Hepatocyte (in vitro differentiated cells): Measurements from ENCODE around the gene HMOX1. TPM values are rescaled to one million over a fixed set of nuclear protein-coding genes. Genes with fewer than 3 reads are reported as not detected.

Experiments used
- DNase-seq: peaks from one replicate; pipeline ENCODE4 v3.0.0-alpha.2; 2016; ENCODE audit warnings: low spot score
- H2AFZ ChIP-seq: fragments of 200-600 bp; sonication (generic); 2 replicates; pipeline ENCODE4 v1.6.0; 2016; ENCODE audit warnings: antibody characterized with exemption, mild to moderate bottlenecking
- H3K27ac ChIP-seq: fragments of 200-600 bp; sonication (generic); 2 replicates; pipeline ENCODE4 v1.5.1; 2016; ENCODE audit warnings: mild to moderate bottlenecking
- H3K27me3 ChIP-seq: fragments of 200-600 bp; sonication (generic); 2 replicates; pipeline ENCODE4 v1.6.1; 2016
- H3K36me3 ChIP-seq: fragments of 200-600 bp; sonication (generic); replicated peaks from 2 replicates; pipeline ENCODE4 v1.5.1; 2016; ENCODE audit warnings: low read depth; ENCODE audit not compliant: insufficient read depth
- H3K4me1 ChIP-seq: fragments of 200-600 bp; sonication (generic); 2 replicates; pipeline ENCODE4 v1.5.1; 2016; ENCODE audit warnings: mild to moderate bottlenecking, moderate library complexity; ENCODE audit not compliant: insufficient read depth
- H3K4me2 ChIP-seq: fragments of 200-600 bp; sonication (generic); 2 replicates; pipeline ENCODE4 v1.6.0; 2016
- H3K4me3 ChIP-seq: fragments of 200-600 bp; sonication (generic); 2 replicates; pipeline ENCODE4 v1.5.1; 2016; ENCODE audit warnings: mild to moderate bottlenecking
- H3K79me2 ChIP-seq: fragments of 200-600 bp; sonication (generic); 2 replicates; pipeline ENCODE4 v1.6.0; 2017; ENCODE audit warnings: mild to moderate bottlenecking
- H3K9me2 ChIP-seq: fragments of 200-600 bp; sonication (generic); replicated peaks from 2 replicates; pipeline ENCODE4 v1.6.0; 2017; ENCODE audit warnings: mild to moderate bottlenecking; ENCODE audit not compliant: insufficient read depth
- H3K9me3 ChIP-seq: fragments of 200-600 bp; sonication (generic); 2 replicates; pipeline ENCODE4 v1.5.1; 2016; ENCODE audit warnings: low read depth, mild to moderate bottlenecking
- H4K20me1 ChIP-seq: fragments of 200-600 bp; sonication (generic); 2 replicates; pipeline ENCODE4 v1.6.0; 2016; ENCODE audit warnings: mild to moderate bottlenecking; ENCODE audit not compliant: insufficient read depth, poor library complexity, severe bottlenecking
- EZH2 ChIP-seq: fragments of 200-600 bp; sonication (generic); IDR thresholded peaks from 2 replicates; pipeline ENCODE4 v1.6.1; 2016; ENCODE audit warnings: antibody characterized with exemption, mild to moderate bottlenecking, borderline replicate concordance
- EZH2phosphoT487 ChIP-seq: fragments of 200-600 bp; sonication (generic); IDR thresholded peaks from one replicate; pipeline ENCODE4 v1.6.1; 2018; ENCODE audit warnings: antibody characterized with exemption, mild to moderate bottlenecking, low read depth, moderate library complexity; ENCODE audit not compliant: unreplicated experiment, severe bottlenecking
- WGBS: methylation state at CpG from one replicate; pipeline ENCODE4 v1.1.6; 2016; ENCODE audit warnings: low lambda C conversion rate; ENCODE audit errors: missing lambda C conversion rate; 5-methylcytosine and 5-hydroxymethylcytosine counted together
- polyA plus RNA-seq: library from polyadenylated mRNA; unstranded; fragments of >200 nt; fragmentation: Nextera tagmentation; extraction: Ambion mirVana; gene quantifications from 2 replicates; pipeline ENCODE4 v1.2.1, GENCODE V29; 2016
- total RNA-seq: library from RNA; depleted of rRNA; stranded (reverse); fragments of >200 nt; gene quantifications from 2 replicates; pipeline ENCODE4 v1.2.3, GENCODE V29; 2014
- TF ChIP-seq, protein P1 (sequence below): fragments of 200-600 bp; sonication (generic); IDR thresholded peaks from 2 replicates; pipeline ENCODE4 v1.5.1; 2016; ENCODE audit warnings: antibody characterized with exemption, mild to moderate bottlenecking; ENCODE audit not compliant: poor library complexity

HMOX1 gene
- total and polyA plus RNA-seq, 2 experiments from 2014 or later: 43.8 to 58.6 TPM

DNA sequence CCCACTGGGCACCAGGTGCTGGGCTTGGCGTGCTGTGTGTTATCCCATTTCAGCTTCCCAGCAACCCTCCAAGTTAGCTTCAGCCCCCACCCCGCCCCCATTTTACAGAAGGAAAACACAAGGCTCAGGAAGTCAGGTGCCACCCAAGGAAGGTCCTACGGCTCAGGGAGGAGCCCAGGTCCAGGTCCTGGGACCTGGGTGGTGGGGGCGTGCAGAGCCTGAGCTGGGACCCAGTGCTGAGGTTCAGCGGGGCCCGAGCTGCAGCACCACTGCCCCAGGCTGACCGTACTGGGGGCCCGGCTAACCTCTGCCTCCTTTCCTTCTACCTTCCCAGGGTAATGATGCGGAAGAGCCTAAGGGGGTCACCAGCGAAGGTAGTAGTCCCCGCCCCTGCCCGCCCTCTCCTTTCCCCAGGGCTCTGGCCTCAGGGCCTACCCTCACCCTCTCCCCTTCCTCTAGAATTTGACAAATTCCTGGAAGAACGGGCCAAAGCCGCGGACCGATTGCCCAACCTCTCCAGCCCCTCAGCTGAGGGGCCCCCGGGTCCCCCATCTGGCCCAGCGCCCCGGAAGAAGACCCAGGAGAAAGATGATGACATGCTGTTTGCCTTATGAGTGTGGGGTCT, 34.2 kb upstream of the HMOX1 start:
- Histone ChIP-seq H3K4me1 (peaks cover 19% of the 10 kb centered on the region), H3K9me2 (no peaks in the 10 kb centered on the region), H3K9me3 (no peaks in the 10 kb centered on the region), H2AFZ (no peak overlapping the region), H3K36me3 (no peaks in the 10 kb centered on the region), H3K4me3 (no peak overlapping the region), H4K20me1 (no peaks in the 10 kb centered on the region), H3K27me3 (no peaks in the 10 kb centered on the region), H3K27ac (no peak overlapping the region), H3K4me2 (no peak overlapping the region), H3K79me2 (no peaks in the 10 kb centered on the region)
- no peak for DNase-seq
- WGBS: 95% methylated on average over 19 of the region's 19 CpGs
- TF ChIP-seq EZH2 (no peak), EZH2phosphoT487 (no peak)
- TF ChIP-seq, protein P1, sequence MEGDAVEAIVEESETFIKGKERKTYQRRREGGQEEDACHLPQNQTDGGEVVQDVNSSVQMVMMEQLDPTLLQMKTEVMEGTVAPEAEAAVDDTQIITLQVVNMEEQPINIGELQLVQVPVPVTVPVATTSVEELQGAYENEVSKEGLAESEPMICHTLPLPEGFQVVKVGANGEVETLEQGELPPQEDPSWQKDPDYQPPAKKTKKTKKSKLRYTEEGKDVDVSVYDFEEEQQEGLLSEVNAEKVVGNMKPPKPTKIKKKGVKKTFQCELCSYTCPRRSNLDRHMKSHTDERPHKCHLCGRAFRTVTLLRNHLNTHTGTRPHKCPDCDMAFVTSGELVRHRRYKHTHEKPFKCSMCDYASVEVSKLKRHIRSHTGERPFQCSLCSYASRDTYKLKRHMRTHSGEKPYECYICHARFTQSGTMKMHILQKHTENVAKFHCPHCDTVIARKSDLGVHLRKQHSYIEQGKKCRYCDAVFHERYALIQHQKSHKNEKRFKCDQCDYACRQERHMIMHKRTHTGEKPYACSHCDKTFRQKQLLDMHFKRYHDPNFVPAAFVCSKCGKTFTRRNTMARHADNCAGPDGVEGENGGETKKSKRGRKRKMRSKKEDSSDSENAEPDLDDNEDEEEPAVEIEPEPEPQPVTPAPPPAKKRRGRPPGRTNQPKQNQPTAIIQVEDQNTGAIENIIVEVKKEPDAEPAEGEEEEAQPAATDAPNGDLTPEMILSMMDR: no peak

DNA sequence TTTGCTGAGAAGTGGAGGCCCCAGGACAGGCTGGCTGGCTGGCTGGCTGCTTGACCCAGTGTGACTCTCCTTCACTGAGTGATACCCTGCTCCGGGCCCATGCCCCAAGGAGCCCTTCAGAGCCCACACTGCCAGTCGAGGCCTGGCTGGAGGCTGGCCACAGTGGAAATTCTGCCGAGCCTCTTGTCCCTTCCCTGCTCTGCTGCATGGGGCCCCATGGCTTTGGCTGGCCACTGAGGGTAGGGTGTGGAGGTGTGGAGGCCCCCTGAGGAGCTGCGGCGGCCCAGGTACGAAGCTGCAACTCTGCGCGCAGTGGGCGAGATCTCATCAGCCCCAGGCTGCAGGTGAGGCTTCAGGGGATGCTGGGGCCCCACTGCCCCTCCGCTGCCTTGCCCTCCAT, 33.4 kb upstream of the HMOX1 start:
- WGBS: 95% methylated on average over 10 of the region's 10 CpGs
- Histone ChIP-seq H3K4me1 (peaks cover 21% of the 10 kb centered on the region), H3K36me3 (no peaks in the 10 kb centered on the region)

DNA sequence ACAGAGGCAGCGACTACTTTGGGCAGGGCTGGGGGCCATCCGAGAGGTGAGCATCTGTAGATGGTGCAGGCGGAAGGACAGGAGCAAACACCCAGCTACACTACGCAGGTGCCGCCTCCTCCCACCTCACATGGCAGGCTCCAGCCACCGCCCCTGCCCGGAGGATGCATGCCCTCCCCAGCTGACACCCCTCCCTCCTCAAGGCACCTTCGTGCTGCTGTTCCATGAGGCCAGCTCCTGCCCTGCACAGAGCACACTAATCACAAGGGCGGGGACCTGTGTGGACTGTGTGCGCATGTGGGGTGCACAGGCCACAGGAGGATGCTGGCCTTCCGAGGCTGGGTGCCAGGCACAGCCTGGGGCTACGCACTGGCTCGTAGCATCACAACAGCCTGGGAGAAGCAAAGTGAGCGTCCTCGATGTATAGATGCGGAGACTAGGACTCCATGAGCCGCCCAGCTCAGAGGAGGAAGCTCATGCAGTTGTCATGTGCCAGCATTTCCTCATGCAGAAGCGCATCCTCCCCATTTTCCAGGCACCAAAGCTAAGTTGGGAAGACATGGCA, 32.8 kb upstream of the HMOX1 start:
- Histone ChIP-seq H4K20me1 (no peaks in the 10 kb centered on the region), H3K4me2 (no peak overlapping the region)

More for the DNA sequence above, 33.4 kb upstream of the HMOX1 start:
- Histone ChIP-seq H2AFZ (no peak overlapping the region), H3K9me3 (no peaks in the 10 kb centered on the region), H3K27ac (no peak overlapping the region), H4K20me1 (no peaks in the 10 kb centered on the region), H3K79me2 (no peaks in the 10 kb centered on the region), H3K9me2 (no peaks in the 10 kb centered on the region), H3K4me2 (no peak overlapping the region), H3K4me3 (no peak overlapping the region), H3K27me3 (no peaks in the 10 kb centered on the region)
- no peak for TF ChIP-seq EZH2phosphoT487
- no peak for DNase-seq

DNA sequence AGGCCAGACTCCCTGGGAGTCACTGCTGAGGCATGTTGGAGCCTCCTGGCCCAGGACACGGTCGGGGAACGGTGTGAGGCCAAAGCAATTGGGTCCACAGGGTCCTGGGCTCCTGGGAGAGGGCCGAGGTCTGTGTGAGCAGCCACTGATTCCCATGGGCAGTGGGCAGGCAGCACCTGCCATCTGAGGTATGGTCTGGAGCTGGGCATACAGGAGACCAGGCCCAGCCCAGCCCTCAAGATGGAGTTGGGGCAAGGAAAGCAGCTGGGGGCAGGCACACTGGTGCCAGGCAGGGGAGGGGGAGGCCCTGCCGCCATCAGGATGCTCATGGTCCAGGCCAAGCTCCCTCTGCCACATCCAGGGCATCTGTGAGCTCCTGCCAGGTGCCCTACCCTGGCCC, 32.2 kb upstream of the HMOX1 start:
- H2AFZ ChIP-seq: no peak overlapping the region
- H3K79me2 ChIP-seq: no peaks in the 10 kb centered on the region
- peak overlapping the region; percentile 70 for H3K27ac ChIP-seq
- no peaks in the 10 kb centered on the region for H3K27me3 ChIP-seq
- 99% methylated on average over 5 of the region's 5 CpGs for WGBS
- no peaks in the 10 kb centered on the region for H4K20me1 ChIP-seq
- peaks cover 21% of the 10 kb centered on the region for H3K4me1 ChIP-seq
- H3K36me3 ChIP-seq: no peaks in the 10 kb centered on the region
- TF ChIP-seq EZH2phosphoT487: no peak
- no peak for TF ChIP-seq EZH2
- TF ChIP-seq, protein P1: no peak
- H3K9me3 ChIP-seq: no peaks in the 10 kb centered on the region
- no peak overlapping the region for H3K4me3 ChIP-seq
- DNase-seq: no peak
- no peak overlapping the region for H3K4me2 ChIP-seq
- no peaks in the 10 kb centered on the region for H3K9me2 ChIP-seq

More for the DNA sequence above, 32.8 kb upstream of the HMOX1 start:
- Histone ChIP-seq H3K27ac (no peak overlapping the region), H3K79me2 (no peaks in the 10 kb centered on the region), H3K9me3 (no peaks in the 10 kb centered on the region), H3K4me3 (no peak overlapping the region), H3K9me2 (no peaks in the 10 kb centered on the region), H3K4me1 (peaks cover 21% of the 10 kb centered on the region), H3K27me3 (no peaks in the 10 kb centered on the region), H3K36me3 (no peaks in the 10 kb centered on the region), H2AFZ (no peak overlapping the region)
- WGBS: 95% methylated on average over 18 of the region's 18 CpGs
- TF ChIP-seq EZH2: no peak
- TF ChIP-seq EZH2phosphoT487: no peak
- TF ChIP-seq, protein P1: no peak
- no peak for DNase-seq
